Measurements from ENCODE around the gene TLL1. TPM values are rescaled to one million over a fixed set of nuclear protein-coding genes. Genes with fewer than 3 reads are reported as not detected.

TLL1 gene
- polyA plus RNA-seq, 4 donors = 2.1 to 2.7 (median 2.5) TPM

DNA sequence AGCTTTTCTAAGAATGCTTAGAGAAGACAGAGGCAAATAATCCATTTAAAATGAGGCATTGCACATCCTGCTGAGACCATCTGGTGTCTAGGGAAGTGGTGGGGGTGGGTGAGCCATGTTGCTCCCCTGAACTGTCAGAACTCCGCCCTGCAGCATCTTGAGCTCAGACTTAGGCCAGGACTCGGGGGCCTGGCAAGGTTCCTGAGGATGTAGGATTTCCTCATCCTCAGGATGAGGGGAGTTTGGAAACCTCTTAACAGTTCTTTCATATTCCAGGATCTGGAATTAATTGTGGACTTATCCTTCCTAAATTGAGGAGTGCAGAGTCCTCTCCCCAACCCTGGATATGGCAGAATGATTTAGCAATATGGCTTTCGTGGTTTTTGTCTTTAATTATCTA, 6.6 kb downstream of the TLL1 start:
- DNase-seq (ENCODE audit: low read depth in 4 of 4, low spot score in 3 of 4) = no peak

DNA sequence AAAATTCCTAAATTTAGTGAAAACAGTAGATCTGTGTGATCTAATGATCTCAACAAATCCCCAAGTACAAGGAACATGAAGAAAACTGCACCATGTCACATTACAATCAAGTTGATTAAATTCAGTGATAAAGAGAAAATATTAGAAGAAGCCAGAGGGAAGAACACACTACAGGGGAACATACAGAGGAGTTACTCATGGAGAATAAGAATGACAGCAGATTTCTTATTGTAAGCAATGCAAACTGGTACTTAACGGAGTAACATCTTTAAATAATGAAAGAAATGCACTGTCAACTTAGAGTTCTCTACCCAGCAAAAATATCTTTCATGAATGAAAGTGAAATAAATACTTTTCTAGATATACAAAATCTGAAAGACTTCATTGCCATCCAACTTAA, 21.1 kb downstream of the TLL1 start:
- DNase-seq (ENCODE audit: low read depth in 4 of 4, low spot score in 3 of 4) = no peak

DNA sequence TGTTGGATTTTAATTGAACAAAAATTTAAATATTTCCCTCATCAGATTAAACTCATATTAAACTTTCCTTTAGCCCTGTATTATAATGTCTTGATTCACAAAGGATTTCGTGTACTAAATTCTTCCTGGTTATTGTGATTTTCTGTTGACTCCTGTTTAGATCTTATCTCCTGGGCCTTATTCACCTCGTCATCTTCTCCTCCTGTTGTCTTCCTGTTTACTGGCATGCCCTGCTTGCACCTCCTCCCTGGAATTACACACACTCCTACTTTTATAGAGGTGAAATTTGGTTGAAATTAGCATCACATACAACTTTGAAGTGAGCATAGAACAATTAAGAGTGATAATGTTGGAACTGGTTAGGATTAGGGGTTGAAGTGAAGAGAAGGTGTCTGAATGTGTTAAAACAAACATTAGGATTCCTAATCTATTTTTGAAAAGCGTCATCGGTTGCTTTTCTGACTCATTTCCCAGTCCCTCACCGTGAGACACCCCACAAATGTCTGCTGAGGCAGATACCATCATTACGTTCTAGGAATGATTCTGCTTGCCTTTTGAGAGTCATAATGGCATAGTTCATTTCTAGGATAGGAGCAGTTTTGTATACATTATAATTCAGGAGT, 32.5 kb downstream of the TLL1 start:
- no peak for DNase-seq (ENCODE audit: low read depth in 4 of 4, low spot score in 3 of 4)

DNA sequence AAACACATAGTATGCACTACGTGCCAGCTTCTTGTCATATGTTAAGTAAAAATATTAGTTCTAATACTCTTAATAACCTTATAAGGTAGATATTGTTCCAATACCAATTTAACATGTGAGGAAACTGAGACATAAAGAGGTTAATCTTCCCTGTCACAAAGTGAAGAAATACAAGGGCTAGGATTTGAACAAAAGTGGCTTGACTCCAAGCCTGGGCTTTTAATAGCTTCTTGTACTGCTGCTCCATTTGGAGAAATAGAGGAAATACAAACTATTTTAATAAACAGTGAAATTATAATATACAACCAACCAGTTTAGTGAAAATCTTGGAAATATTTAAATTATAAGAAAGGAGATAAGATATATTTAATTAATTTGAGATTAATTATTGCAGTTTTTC, 33.2 kb downstream of the TLL1 start:
- no peak for DNase-seq (ENCODE audit: low read depth in 4 of 4, low spot score in 3 of 4)

DNA sequence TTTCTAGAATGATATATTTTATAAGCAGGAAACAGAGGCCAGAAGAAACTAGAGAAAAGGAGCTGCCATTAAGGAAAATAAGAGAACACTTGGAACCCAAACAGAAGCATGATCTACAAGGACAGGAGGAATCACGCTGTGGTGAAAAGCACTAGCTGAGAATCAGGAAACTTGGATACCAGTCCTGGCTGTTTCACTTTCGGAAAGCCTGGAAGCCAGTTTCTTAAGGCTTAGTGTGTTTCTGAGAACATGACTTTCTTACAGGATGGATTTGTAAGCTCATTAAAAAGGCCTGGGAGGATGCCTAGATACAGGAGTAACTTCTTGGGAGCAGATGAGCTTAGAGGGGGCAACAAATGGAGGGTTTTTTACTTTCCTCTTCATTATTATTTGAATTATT, 36.9 kb downstream of the TLL1 start:
- no peak for DNase-seq (ENCODE audit: low read depth in 4 of 4, low spot score in 3 of 4)

DNA sequence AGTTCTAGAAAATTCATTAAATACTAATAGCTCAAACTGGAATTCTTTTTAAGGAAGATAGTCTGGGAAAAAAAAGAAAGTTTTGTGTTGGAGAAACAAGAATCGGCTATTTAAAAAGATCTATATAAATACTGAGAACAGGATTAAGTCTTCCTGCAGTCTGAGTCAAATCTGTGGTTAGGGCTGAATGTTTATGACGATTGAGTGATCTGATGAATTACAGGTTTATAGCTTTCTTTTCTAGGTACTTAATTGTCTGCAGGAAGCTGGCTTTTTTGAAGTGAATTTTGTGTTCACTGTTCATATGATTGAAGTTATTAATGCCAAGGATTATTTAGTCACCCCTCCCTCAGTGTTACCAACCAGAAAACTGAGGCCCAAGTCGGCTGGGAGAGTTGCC, 42.2 kb downstream of the TLL1 start:
- DNase-seq (ENCODE audit: low read depth in 4 of 4, low spot score in 3 of 4) = no peak

DNA sequence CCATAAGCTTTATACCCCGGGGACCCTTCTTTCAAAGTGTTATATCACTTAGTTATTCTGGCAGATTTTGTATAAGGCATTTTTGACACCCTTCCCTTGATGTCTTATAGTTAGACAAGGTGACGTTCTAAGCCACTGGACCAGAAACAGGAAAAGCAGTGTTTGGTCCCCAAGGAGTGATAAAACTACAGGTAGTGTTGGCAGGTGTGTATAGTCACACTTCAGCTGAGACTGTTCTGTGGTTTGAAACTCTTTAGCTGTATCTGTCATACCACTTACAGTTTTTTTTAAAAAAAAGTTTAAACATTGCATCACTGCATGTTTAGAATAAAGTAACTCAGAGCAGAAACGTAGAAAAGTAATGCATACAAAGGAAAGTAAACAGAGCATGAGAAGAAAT, 48.5 kb downstream of the TLL1 start:
- DNase-seq (ENCODE audit: low read depth in 4 of 4, low spot score in 3 of 4) = no peak

DNA sequence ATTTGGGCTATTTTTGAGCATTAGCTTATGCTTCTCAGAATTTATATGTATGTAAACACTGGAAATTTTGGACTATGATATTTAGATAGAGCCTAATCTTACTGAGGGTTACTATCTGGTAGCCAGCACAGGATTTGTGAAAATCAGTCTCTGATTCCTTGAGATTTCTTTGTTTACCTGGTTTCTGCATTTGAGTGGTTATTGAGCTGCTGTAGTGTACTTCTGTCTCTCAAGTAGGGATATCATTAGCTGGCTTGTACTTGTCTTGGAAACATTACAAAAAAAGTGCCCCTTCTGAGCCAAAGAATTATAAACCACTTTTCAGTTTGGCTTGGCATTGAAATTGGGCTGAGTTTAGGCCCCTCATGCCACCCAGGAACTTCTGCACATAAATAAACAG, 49.7 kb downstream of the TLL1 start:
- DNase-seq (ENCODE audit: low read depth in 4 of 4, low spot score in 3 of 4) = no peak

DNA sequence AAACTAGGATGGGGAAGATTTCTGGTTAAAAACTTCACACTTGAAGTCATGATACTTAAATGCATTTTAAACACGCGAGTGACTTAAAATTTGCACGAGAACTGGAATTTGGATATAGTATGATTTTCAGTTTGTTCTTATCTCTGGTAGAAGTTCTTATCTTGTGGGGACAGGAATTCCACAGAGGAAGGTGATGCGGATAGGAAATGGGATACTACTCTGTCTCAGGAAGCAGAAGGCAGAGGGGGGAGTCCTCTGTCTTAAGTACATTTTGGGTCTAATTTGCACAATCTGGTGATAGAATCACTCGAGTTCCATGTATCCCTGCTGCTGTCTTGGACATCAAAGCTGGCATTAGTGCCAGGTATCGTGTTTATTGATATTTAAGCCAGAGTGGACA, 53.3 kb downstream of the TLL1 start:
- DNase-seq (ENCODE audit: low read depth in 4 of 4, low spot score in 3 of 4) = no peak

DNA sequence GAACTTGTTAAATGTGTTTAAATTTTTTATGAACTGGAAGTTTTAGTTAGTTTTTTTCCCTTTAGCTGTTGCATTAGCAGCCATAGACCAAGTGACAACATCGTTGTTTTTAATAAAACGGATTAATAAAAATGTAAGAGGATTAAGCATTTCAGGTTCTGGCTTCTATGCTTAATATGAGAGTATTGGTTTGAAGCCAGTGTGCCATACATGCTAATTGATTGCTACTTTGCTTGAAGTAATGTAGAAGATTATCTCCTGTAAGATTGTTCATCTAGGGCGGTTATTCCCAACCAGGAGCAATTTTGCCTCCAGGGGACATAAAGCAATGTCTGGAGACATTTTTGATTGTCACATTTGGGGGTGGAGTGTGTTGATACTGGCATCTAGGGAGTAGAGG, 54.3 kb downstream of the TLL1 start:
- no peak for DNase-seq (ENCODE audit: low read depth in 4 of 4, low spot score in 3 of 4)

DNA sequence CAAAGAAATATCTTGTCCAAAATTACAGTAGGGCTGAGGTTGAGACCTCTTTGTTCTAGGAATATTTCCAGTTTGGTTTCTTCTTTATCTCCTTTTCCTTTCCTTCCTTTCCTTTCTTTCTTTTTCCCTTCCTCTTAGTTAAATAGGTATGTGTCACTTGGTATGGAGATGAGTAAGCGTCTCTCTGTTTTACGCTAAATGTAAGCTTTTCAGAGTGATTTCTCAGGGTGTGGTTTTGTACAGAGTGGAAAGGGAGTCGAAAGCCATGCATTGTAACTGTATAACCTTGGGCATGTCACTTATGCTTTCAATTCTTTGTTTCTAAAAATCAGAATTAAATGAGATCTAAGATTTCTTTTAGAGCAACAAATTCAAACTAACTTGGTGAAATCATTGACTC, 54.8 kb downstream of the TLL1 start:
- no peak for DNase-seq (ENCODE audit: low read depth in 4 of 4, low spot score in 3 of 4)

DNA sequence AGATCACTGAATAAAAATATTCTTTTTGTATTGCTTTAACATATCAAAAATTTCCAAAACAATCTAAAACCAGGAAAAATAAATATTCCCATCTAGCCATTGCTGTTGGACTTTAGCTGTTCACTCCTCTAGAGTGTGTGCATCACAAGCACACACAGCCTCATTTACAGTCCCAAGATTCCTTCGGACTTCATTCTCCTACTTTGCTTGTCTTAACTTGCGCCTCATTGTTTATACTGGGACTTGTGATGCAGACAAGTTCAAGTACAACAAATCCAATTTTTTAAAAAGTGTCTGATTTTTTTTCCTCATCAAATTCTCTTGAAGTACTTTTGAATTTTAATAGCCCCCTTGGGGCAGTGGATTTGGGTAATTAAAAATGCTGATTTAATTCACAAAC, 55.6 kb downstream of the TLL1 start:
- DNase-seq (ENCODE audit: low read depth in 4 of 4, low spot score in 3 of 4) = no peak

DNA sequence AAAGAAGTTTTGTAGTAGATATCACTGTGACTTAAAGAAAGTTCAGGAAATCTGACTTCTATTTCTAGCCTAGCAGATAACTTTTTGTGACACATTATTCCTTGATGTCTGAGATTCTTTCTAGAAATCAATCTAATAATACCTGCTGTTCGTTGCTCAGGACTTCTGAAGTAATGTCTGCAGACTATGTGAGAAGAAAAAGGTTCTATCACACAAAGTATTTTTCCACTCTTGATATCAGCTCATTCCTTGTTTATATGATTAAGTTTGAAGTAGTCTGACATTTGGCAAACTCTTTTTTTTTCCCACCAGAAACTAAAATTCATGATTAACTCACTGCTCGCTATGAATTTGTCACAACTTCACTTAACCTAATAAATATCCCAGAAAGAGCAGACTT, 56.6 kb downstream of the TLL1 start:
- DNase-seq (ENCODE audit: low read depth in 4 of 4, low spot score in 3 of 4) = no peak

DNA sequence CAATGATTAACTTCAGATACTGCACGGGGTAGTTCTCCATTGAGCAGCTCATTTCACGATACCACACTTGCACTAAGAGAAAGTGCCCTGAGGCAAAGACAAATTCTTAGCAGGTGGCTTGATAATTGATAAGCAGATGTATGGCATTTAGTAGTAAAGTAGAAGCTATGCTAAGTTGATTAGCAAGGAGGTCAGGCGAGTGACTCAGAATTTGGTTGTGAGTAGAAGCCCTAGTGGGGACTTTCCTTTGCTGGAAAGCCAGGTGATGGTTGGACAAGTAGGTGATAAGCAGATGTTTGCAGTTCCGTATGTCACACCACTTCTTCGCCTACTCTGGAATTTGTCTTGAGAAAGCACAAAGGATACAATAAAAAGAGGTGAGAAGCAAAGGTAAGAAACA, 58.7 kb downstream of the TLL1 start:
- no peak for DNase-seq (ENCODE audit: low read depth in 4 of 4, low spot score in 3 of 4)

DNA sequence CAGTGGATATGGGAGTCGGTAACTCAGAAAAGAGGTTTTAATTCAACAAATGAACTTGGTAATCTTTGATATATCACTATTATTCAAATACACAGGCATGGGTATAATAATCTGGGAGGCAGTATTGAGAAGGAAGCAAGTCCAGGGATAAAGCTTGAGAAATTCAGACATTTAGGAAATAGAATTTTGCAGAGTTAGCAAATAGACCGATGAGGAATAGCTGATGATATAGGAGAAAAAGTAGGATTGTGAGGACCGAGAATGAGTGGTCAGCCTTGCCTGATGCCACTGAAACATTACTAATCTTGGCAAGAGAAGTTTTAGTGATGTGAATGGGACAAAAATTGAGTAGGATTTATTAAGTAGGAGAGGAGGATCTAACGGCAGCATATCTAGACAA, 71.9 kb downstream of the TLL1 start:
- DNase-seq (ENCODE audit: low read depth in 4 of 4, low spot score in 3 of 4) = no peak

DNA sequence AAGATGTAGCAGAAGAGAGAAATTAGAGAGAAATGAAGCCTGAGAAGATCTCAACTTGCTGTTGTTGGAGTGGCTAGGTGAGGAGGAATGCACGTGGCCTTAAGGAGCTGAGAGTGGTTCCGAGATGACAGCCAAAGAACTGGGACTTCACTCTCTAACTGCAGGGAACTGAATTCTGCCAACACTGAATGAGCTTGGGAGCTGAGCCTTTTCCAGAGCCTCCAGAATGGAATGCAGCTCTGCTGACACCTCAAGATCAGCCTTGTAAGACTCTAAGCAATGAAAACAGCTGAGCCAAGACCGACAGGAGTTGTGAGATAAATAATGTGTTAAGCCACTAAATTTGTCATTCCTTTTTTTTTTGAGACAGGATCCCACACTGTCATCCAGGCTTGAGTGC, 73.0 kb downstream of the TLL1 start:
- DNase-seq (ENCODE audit: low read depth in 4 of 4, low spot score in 3 of 4) = no peak

DNA sequence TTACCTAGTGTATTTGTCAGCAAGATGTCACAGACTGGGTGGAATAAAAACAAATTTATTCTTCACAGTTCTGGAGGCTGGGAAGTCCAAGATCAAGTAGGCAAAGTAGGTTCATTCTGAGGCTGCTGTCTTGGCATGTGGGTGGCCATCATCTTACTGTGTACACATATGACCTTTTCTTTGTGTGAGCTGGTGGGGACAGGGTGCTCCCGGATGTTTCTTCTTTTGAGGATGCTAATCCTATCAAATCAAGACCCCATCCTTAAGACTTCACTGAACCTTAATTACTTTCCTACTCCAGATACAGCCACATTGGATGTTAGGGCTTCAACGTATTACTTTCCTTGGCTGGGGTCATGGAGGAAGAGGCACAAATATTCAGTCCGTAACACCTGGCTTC, 74.0 kb downstream of the TLL1 start:
- no peak for DNase-seq (ENCODE audit: low read depth in 4 of 4, low spot score in 3 of 4)

DNA sequence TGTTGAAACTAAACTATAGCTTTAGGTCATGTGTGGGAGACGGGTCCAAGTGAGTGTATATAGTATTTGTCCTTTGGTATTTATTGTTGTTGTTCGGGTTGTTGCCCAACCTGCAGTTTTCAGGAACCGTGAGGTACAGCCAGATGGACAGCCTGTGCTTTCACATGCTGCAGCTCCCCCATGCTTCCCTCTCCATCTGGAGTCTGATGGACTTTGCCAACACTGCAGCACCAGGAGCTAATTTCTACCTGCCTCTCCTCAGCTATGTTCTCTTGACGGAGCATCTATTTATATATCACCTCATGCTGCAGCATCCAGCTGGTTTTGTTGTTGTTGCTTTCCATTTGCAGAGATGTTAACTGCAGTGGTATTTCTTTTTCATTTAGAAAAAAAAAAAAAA, 80.1 kb downstream of the TLL1 start:
- DNase-seq (ENCODE audit: low read depth in 4 of 4, low spot score in 3 of 4) = no peak

DNA sequence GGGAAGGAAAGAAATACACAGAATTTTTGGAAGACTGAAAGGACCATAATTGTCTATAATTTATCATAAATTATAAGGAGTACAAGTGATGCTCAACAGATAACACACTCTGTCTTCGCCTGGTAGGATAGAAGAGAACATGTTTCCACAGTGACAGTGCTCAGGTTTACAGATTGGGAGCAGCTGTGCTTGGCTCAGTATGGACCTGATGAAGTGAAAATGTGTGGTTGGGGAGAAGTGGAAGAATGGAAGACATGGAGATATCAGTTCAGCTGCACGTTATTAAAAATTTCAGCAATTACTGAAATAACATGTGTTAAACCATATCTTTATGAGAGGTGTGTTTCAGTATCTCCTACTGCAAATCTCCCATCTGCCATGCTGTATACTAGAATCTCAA, 90.6 kb downstream of the TLL1 start:
- no peak for DNase-seq (ENCODE audit: low read depth in 4 of 4, low spot score in 3 of 4)

DNA sequence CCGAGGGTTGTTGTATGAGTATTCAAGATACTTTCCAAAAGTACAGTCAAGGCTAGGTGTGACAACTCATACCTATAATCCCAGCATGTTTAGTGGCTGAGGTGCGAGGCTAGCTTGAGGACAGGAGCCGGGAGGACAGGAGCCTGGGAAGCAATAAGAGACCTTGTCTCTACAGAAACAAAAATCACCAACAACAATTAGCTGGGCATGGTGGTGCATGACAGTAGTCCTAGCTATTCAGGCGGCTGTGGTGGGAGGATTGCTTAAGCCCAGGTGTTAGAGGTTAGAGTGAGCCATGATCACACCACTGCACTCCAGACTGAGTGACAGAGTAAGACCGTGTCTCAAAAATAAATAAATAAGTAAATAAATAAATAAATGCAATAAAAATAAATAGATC, 91.6 kb downstream of the TLL1 start:
- no peak for DNase-seq (ENCODE audit: low read depth in 4 of 4, low spot score in 3 of 4)

DNA sequence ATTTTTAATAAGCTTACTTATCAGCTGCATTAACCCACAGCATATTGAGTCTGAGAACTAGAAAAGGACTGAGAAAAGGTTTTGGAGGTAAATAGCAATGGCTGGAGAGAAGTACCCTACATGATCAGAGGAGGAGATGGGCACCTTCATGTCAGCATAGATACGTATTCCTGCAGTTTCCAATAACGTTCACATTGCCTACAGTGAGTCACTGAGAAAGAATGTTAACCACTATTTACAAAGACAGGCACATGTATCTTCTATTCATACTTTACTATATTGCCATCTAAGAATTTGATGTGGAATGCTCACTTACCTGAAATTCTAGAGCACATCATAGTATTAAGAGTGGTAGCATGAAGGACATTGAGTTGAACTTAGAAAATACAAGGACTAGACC, 92.5 kb downstream of the TLL1 start:
- no peak for DNase-seq (ENCODE audit: low read depth in 4 of 4, low spot score in 3 of 4)

DNA sequence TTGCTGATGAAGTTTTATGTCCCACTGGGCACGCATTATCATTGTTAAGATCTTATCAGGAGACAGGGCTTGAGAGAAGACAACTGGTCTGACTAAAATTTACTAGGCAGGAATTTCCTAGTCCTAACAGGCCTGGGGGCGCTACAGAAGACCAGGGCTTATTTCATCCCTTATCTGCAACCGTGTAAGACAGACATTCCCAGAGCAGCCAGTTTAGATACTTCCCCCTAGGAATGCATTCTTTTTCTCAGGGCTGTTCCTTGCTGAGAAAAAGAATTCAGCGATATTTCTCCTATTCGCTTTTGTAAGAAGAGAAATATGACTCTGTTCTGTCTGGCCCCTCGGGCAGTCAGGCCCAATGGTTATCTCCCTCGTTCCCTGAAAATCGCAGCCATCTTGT, 93.8 kb downstream of the TLL1 start:
- DNase-seq (ENCODE audit: low read depth in 4 of 4, low spot score in 3 of 4) = no peak

DNA sequence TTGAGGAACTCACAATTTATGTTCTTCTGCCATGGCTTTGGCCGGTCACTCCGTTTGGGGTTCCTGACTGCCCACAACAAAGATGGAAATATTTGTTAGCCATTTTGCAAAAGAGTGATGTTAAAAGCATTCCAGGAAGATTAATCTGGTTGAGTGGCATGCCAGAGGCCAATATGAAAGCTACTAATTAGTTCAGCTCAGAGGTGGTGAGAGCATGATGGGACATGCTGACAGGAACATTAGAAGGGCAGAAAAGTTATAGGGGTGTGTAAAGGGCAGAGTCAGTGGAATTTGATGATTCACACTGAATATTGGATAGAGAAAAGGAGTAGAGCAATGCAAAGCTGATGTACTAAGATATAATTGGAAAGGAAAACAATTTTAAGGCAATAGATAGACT, 94.4 kb downstream of the TLL1 start:
- DNase-seq (ENCODE audit: low read depth in 4 of 4, low spot score in 3 of 4) = no peak

Measured in right renal pelvis (tissue), 4 donors.